LNCaP clone FGC (cell line): ENCODE data around the gene METTL21C.

Experiments
- DNase-seq: peaks from one replicate; pipeline ENCODE4 v3.0.0-alpha.2; 2011; ENCODE audit warnings: low read depth
- H3K4me3 ChIP-seq: 2 replicates; pipeline ENCODE4 v1.5.1; 2011; ENCODE audit warnings: mild to moderate bottlenecking, low read depth, low read length, control low read depth
- TF ChIP-seq, protein P1 (sequence below): IDR thresholded peaks from 2 replicates; pipeline ENCODE4 v1.5.1; 2012; ENCODE audit warnings: mild to moderate bottlenecking; ENCODE audit not compliant: control insufficient read depth, insufficient read depth; ENCODE audit errors: extremely low read depth

METTL21C gene

DNA sequence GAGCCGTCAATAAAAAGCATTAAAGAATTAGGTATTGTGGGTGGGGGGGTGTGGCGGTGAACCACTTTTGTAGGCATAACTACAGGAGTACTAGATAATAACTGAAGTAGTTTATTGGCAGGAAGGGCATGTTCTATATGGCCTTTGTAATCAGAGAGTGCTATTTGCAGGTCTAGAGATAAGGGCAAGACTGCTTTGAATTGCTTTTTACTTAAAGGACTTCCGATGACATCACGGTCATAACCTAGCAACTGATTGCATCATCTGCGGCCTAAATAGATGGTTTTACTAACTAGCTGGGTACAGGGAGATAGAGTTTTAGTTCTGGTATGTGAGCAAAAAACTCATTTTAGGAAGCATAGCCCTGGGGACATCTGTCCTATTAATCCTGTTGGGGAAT is 24.7 kb downstream of the METTL21C start:
- no peak overlapping the region for H3K4me3 ChIP-seq
- TF ChIP-seq, protein P1, sequence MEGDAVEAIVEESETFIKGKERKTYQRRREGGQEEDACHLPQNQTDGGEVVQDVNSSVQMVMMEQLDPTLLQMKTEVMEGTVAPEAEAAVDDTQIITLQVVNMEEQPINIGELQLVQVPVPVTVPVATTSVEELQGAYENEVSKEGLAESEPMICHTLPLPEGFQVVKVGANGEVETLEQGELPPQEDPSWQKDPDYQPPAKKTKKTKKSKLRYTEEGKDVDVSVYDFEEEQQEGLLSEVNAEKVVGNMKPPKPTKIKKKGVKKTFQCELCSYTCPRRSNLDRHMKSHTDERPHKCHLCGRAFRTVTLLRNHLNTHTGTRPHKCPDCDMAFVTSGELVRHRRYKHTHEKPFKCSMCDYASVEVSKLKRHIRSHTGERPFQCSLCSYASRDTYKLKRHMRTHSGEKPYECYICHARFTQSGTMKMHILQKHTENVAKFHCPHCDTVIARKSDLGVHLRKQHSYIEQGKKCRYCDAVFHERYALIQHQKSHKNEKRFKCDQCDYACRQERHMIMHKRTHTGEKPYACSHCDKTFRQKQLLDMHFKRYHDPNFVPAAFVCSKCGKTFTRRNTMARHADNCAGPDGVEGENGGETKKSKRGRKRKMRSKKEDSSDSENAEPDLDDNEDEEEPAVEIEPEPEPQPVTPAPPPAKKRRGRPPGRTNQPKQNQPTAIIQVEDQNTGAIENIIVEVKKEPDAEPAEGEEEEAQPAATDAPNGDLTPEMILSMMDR: no peak
- DNase-seq: no peak

DNA sequence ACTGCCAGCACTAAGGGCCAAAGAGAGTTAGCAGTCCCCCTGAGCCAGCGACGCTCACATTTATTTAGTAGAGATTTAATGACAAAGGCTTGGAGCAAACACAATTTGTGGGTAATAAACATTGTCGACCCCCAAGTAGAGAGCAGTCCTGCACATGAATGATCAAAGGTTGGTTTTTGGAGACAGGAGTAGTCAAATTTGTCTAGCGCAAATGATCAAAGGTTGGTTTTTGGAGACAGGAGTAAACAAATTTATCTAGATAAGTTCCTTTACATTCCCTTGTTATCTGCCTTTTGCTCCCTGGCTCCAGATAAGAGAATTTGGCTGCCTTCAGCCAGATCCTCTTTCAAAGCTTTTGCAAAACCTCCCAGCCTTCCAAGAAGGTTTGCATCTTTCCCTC is 26.9 kb downstream of the METTL21C start:
- TF ChIP-seq, protein P1: no peak
- no peak for DNase-seq
- no peak overlapping the region for H3K4me3 ChIP-seq

DNA sequence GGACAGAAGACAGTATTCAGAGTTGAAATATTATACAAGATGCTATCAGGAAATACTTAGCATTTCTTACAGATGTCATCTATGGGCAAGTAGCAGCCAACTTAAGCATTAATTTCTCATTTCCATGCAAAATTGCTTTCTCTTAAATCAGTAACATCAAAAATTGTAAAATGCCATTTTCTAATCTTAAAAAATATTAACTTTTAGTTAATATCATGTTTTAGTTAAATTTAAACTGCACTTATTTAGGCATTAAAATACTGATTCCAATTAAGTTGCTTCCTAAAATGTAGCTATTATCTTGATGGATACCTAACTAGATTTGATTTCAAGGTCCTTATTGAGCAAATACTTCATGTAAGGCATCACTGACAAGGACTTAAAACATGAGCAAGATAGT is 27.8 kb downstream of the METTL21C start:
- H3K4me3 ChIP-seq: no peak overlapping the region
- TF ChIP-seq, protein P1: no peak
- DNase-seq: no peak

DNA sequence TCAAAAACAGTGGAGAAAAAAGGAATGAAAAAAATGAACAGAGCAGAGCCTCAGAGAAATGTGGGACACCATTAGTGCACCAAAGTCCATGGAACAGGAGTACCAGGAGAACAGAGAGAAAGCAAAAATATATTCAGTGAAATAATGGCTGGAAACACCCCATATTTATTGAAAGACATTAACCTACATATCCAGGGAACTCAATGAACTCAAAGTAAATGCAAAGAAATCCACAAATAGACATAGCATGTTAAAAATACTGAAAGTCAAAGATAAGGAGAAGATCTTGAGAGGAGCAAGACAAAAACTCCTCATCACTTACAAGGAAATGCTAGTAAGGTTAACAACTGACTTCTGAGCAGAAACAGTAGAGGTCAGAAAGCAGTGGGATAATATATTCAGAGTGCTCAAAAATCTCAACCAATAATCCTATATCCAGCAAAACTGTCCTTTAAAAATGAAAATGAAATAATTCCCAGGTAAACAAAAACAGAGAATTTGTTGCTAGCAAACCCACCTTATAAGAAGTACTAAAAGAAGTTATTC is 35.6 kb downstream of the METTL21C start:
- H3K4me3 ChIP-seq: no peak overlapping the region
- DNase-seq: no peak
- TF ChIP-seq, protein P1: no peak

DNA sequence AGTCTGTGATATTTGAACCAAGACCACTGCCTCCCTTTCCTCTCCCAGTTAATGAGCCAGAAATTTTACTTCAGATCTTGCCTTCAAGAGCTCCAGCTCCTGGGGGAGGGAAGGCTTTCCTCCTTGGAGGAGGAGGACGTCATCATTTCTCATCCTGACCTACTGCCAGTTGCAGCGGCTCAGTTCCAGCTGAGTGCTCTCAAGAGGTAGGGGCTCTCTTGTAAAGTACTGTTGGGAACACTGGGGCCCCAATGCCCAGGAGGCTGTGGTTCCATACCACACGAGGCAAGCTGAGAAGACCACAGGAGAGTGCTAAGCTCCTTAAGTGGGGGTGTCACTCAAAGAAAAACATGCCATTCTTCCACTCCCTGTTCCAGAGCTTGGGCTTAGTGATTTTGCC is 36.2 kb downstream of the METTL21C start:
- H3K4me3 ChIP-seq: no peak overlapping the region
- no peak for DNase-seq
- TF ChIP-seq, protein P1: no peak

DNA sequence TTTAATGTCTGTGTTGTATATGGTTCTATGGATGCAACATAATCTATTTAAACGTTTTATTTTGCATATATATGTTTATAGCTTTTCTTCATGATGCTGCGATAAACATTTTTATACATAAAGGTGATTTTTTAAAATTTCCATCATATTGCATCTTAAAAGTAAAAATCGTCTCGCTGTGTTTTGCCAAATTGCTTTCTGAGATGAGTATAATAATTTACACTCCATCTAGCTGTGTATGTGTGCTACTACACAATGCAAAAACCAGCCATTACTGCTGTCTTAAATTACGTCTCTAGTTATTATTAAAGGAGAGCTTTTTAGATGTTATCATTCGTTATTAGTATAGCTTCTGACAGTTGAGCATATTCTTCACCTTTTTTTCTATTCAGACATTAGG is 37.2 kb downstream of the METTL21C start:
- H3K4me3 ChIP-seq: no peak overlapping the region
- DNase-seq: no peak

DNA sequence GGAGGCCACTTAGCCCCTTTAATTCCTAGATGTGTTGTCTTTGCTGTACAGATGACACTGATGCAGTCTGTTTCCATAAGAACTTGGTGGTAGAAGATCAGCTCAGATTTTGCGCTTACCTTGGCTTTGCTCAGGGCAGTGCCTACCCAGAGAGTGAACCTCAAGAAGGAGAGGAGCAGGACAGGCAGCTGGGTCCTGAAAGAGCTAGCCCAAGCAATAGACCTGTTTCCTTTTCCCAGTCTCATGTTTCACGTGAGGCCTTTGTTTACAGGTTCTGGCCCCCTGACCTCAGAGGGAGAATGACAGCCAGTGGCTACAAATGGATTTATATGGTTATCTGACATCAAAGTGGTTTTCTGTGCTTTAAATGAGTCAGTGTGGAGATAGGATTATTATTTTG is 40.1 kb downstream of the METTL21C start:
- no peak for DNase-seq
- TF ChIP-seq, protein P1: no peak
- no peak overlapping the region for H3K4me3 ChIP-seq

More for the DNA sequence above, 37.2 kb downstream of the METTL21C start:
- TF ChIP-seq, protein P1: peak; percentile 12; the same call in 1 of the 2 replicates
